Tibial artery (tissue), 4 donors: Measurements from ENCODE around the gene ZNF576.

Source experiments
- DNase-seq, 2 donors: peaks; one replicate each; pipeline ENCODE4 v3.0.0-alpha.2; 2019
- H3K27ac ChIP-seq, 2 donors: fragments of 200-600 bp; sonication (generic) in 1 of 2; 1 replicate in 1 of 2; 2 replicates in 1 of 2; pipeline ENCODE4 v1.5.1; 2018 to 2019; ENCODE audit warnings: mild to moderate bottlenecking in 1 of 2
- H3K27me3 ChIP-seq, 2 donors: fragments of 200-600 bp; sonication (generic) in 1 of 2; one replicate each; pipeline versions ENCODE4 v1.5.1 to v1.6.0; 2016 to 2019
- H3K36me3 ChIP-seq, 3 donors: fragments of 200-600 bp; sonication (generic) in 2 of 3; one replicate each; pipeline ENCODE4 v1.5.1; 2016 to 2019; ENCODE audit warnings: mild to moderate bottlenecking in 2 of 3
- H3K4me1 ChIP-seq, 4 donors: fragments of 200-600 bp; sonication (generic) in 2 of 4; 1 replicate in 3 of 4; 2 replicates in 1 of 4; pipeline ENCODE4 v1.5.1; 2016 to 2019
- H3K4me3 ChIP-seq, 2 donors: fragments of 200-600 bp; sonication (generic) in 1 of 2; 1 replicate in 1 of 2; 2 replicates in 1 of 2; pipeline ENCODE4 v1.5.1; 2018 to 2019; ENCODE audit warnings: mild to moderate bottlenecking in 2 of 2
- H3K9me3 ChIP-seq, 3 donors: fragments of 200-600 bp; sonication (generic) in 1 of 3; one replicate each; pipeline ENCODE4 v1.5.1; 2016 to 2019
- intact Hi-C: fragments of 100-400 bp; cut with DNase I; formaldehyde crosslinking; loops from one replicate; pipeline ENCODE4 v1.15.0; 2023; ENCODE audit warnings: low total_unique reads
- TF ChIP-seq, protein P1 (sequence below), 2 experiments: fragments of 200-600 bp in 1 of 2; fragments of 450-650 bp in 1 of 2; IDR thresholded peaks; one replicate each; pipeline ENCODE4 v1.5.1; 2017 to 2019; ENCODE audit warnings: antibody characterized with exemption in 2 of 2, mild to moderate bottlenecking in 1 of 2, moderate library complexity in 1 of 2

ZNF576 gene

DNA sequence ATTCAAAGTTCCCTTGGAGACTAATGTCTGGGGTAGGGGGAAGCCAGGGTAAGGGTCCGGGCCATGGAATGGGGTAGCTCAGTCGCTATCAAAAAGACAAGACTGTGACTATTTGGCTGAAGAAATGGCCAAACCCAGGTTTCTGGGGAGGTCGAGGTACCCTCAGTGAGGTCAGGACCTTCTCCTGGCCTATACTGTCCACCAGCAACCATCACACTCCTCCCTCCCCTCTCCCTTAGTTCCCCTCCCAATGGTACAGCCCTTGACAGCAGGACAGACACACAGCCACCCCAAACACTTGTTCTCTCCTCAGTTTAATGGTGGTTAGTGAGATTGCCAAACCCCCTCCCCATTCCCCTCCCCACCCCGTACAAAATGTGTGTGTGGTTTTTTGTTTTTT is 25.7 kb downstream of the ZNF576 start:
- Histone ChIP-seq H3K9me3 (no peaks in the 10 kb centered on the region), H3K36me3 (no peaks in the 10 kb centered on the region), H3K4me1 (peaks cover 0 to 16% (median 5%) of the 10 kb centered on the region in 4 donors), H3K4me3 (no peak overlapping the region), H3K27ac (no peak overlapping the region), H3K27me3 (peaks cover 0 to 10% of the 10 kb centered on the region in 2 donors)
- TF ChIP-seq, protein P1, sequence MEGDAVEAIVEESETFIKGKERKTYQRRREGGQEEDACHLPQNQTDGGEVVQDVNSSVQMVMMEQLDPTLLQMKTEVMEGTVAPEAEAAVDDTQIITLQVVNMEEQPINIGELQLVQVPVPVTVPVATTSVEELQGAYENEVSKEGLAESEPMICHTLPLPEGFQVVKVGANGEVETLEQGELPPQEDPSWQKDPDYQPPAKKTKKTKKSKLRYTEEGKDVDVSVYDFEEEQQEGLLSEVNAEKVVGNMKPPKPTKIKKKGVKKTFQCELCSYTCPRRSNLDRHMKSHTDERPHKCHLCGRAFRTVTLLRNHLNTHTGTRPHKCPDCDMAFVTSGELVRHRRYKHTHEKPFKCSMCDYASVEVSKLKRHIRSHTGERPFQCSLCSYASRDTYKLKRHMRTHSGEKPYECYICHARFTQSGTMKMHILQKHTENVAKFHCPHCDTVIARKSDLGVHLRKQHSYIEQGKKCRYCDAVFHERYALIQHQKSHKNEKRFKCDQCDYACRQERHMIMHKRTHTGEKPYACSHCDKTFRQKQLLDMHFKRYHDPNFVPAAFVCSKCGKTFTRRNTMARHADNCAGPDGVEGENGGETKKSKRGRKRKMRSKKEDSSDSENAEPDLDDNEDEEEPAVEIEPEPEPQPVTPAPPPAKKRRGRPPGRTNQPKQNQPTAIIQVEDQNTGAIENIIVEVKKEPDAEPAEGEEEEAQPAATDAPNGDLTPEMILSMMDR (IDR thresholded peaks at IDR 0.05) = no peak
- no peak for DNase-seq
- intact Hi-C loops = no loop called here

DNA sequence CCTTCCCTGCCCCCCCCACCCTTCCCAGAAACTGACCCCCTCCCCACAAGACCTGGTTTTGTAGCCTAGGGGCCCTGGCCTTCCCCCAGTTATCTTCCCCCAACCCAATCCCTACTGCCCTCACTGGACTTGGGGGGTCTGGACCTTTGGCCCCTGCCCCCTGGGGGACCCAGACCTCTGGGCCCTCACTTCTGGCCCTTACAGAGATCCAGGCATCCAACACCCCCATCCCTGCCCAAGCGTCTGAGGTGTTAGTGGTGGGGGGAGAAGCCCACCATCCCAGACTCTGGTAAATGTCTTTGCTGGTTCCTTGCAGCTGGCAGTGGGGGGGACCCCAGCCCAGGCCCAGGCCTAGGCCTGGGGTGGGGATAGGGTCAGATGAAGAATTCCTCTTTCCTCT is 26.6 kb downstream of the ZNF576 start:
- TF ChIP-seq, protein P1 (IDR thresholded peaks at IDR 0.05) = no peak
- no peaks in the 10 kb centered on the region for H3K9me3 ChIP-seq
- peaks cover 0 to 16% (median 5%) of the 10 kb centered on the region in 4 donors for H3K4me1 ChIP-seq
- intact Hi-C loops = no loop called here
- H3K27me3 ChIP-seq = peaks cover 0 to 10% of the 10 kb centered on the region in 2 donors
- no peak overlapping the region for H3K27ac ChIP-seq
- H3K4me3 ChIP-seq = no peak overlapping the region
- DNase-seq = no peak
- H3K36me3 ChIP-seq = no peaks in the 10 kb centered on the region

DNA sequence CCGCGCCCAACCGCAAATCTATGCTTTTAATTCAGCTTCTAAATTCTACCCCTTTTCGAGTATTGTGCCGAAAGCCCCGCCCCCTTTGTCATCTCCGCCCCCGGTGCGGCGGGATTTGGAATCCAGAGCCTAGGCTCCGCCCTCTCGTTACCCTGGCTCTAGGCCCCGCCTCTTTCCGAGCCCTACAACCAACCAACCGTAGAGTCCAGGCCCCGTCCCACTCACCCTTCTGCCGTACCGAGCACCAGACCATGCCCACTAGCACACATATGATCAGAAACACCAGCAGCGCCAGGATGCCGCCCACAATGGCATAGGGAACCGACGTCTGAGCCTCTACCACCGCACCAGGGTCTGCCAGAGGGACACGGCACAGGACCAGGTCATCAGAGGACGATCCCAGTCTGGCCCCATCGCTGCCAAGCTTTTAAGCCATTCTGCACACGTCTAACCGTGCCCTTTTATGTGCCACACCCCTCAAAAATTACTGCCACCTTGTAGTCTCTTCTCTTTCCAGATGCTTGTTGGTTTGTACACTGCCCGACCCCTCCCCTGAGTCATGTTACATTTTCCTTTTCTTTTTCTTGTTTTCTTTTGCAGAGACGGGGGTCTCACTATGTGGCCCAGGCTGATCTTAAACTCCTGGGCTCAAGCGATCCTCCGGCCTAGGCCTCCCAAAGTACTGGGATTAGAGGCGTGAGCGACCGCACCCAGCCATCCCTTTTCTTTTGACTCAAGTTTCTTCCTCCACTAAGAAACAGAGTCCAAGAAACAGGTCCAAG is 27.7 kb downstream of the ZNF576 start:
- Histone ChIP-seq H3K9me3 (no peaks in the 10 kb centered on the region), H3K27ac (no peak overlapping the region), H3K4me3 (no peak overlapping the region), H3K27me3 (peaks cover 0 to 10% of the 10 kb centered on the region in 2 donors), H3K4me1 (peaks cover 0 to 11% (median 3%) of the 10 kb centered on the region in 4 donors), H3K36me3 (no peaks in the 10 kb centered on the region)
- intact Hi-C loops = no loop called here
- DNase-seq = no peak
- TF ChIP-seq, protein P1 (IDR thresholded peaks at IDR 0.05) = no peak

DNA sequence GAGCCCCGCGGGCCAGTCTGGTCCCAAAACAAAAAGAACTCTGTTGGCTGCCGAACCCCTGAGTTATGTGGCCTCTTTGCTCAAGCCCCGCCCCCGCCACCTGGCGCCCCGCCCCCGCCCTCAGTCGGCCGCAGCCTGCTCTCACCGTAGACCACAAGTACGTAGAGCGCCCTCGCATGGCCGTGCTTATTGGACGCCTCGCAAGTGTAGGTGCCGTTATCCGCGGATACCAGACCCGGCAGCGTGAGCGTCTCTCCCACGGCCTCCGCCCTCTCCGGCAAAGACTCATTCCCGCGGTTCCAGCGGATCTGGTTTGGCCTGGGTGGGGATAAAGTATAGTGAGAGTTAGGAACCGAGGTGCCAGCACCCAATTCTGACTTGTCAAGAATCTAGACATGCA is 28.5 kb downstream of the ZNF576 start:
- intact Hi-C loops = no loop called here
- TF ChIP-seq, protein P1 (IDR thresholded peaks at IDR 0.05) = no peak
- H3K27me3 ChIP-seq = peaks cover 0 to 10% of the 10 kb centered on the region in 2 donors
- DNase-seq = peak in 1 of 2 donors; percentile 26
- H3K36me3 ChIP-seq = no peaks in the 10 kb centered on the region
- no peaks in the 10 kb centered on the region for H3K9me3 ChIP-seq
- no peak overlapping the region for H3K27ac ChIP-seq
- peaks cover 0 to 9% (median 3%) of the 10 kb centered on the region in 4 donors for H3K4me1 ChIP-seq
- H3K4me3 ChIP-seq = no peak overlapping the region

DNA sequence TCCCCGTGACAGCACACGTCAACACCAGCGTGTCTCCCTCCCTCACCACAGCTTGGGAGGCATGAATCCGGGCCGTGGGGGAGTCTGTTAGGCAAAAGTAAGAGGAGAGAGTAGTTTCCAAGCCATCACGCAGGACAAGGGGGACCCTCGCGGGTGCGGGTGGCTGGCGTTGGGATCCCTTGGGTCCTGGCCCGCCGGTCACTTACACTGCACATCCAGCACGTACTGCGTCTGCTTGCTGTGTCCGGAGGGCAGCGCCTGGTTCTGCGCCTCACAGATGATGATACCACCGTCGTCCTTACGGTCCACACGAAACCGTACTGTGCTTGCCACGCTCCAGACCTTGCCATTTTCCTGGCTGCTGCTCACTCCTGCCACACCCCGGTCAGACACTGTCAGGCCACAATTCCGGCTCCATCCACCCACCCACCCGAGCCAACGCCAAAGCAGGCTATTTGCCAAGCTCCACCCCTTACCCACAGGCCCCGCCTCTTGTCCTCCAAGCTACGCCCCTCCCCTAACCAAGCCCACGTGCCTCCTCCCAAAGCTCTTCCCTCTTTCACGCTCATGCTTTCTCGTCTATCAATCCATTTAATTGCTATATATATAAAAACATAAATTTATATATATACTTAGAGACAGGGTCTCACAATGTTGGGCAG is 29.7 kb downstream of the ZNF576 start:
- H3K4me3 ChIP-seq = no peak overlapping the region
- no peak for DNase-seq
- TF ChIP-seq, protein P1 (IDR thresholded peaks at IDR 0.05) = no peak
- H3K36me3 ChIP-seq = no peaks in the 10 kb centered on the region
- H3K27ac ChIP-seq = no peak overlapping the region
- H3K9me3 ChIP-seq = no peaks in the 10 kb centered on the region
- H3K4me1 ChIP-seq = no peaks in the 10 kb centered on the region
- intact Hi-C loops = no loop called here
- H3K27me3 ChIP-seq = peaks cover 0 to 10% of the 10 kb centered on the region in 2 donors
